Stimulated activated CD8-positive, alpha-beta memory T cell treated with anti-CD3 and anti-CD28 coated beads, Interleukin-7, amount 100 ng/mL, for 48 hours (primary cell): Measurements from ENCODE around the gene NAT14.

Experiments
- DNase-seq, 2 donors: peaks; one replicate each; pipeline ENCODE4 v3.0.0-alpha.2; 2020; ENCODE audit warnings: low read depth in 1 of 2; ENCODE audit errors: extremely low read depth in 1 of 2

The NAT14 gene

GRCh38 chr19:55467236-55468053 is 17.5 kb upstream of the NAT14 start:
- no peak for DNase-seq

GRCh38 chr19:55468054-55468393 is 17.0 kb upstream of the NAT14 start:
- no peak for DNase-seq

- no peak for DNase-seq
Measured at GRCh38 chr19:55471266-55471665, 13.7 kb upstream of the NAT14 start.

GRCh38 chr19:55472463-55472862 is 12.5 kb upstream of the NAT14 start:
- DNase-seq: no peak

GRCh38 chr19:55473225-55474012 is 11.6 kb upstream of the NAT14 start:
- no peak for DNase-seq

GRCh38 chr19:55474269-55475265 is 10.4 kb upstream of the NAT14 start:
- no peak for DNase-seq

GRCh38 chr19:55476100-55476775 is 8.8 kb upstream of the NAT14 start, which contains the start of gene ZNF628:
ZNF628 (plus strand) TSS chr19:55476617; CDS start chr19:55479911, 3,294 bp downstream.
- peak; percentile 96 to 97 for DNase-seq

GRCh38 chr19:55477905-55478304 is 7.1 kb upstream of the NAT14 start:
- no peak for DNase-seq

GRCh38 chr19:55478364-55478763 is 6.6 kb upstream of the NAT14 start:
- no peak for DNase-seq

- no peak for DNase-seq
Measured at GRCh38 chr19:55479045-55479444, 5.9 kb upstream of the NAT14 start.

- DNase-seq: no peak
Measured at GRCh38 chr19:55479451-55480230, 5.3 kb upstream of the NAT14 start.

- no peak for DNase-seq
Measured at GRCh38 chr19:55481148-55481793, 3.7 kb upstream of the NAT14 start.

GRCh38 chr19:55481794-55482155 is 3.2 kb upstream of the NAT14 start:
- no peak for DNase-seq

- no peak for DNase-seq
Measured at GRCh38 chr19:55482156-55482961, 2.6 kb upstream of the NAT14 start.

GRCh38 chr19:55482967-55483705 is 1.9 kb upstream of the NAT14 start:
- DNase-seq: no peak

GRCh38 chr19:55483706-55484592 is 1.0 kb upstream of the NAT14 start:
- no peak for DNase-seq
